H1 (cell line): Measurements from ENCODE around the gene USP17L18. TPM values are rescaled to one million over a fixed set of nuclear protein-coding genes. Genes with fewer than 3 reads are reported as not detected.
"Not testable (repeated sequence)": the region's sequence is repeated elsewhere in the genome, so short reads cannot be mapped to it uniquely, and the experiment has no call there.

ENCODE experiments used
- CTCF ChIA-PET: fragments of 300-600 bp; sonication (Branson Sonifier 250); formaldehyde crosslinking; loops from one replicate; lab custom pipeline; 2021; ENCODE audit not compliant: partially characterized antibody; lab: Charles Lee
- POLR2A ChIA-PET: fragments of 300-600 bp; sonication (Branson Sonifier 250); formaldehyde crosslinking; loops from one replicate; lab custom pipeline; 2021; ENCODE audit warnings: inconsistent platforms; ENCODE audit not compliant: partially characterized antibody; lab: Charles Lee
- DNase-seq, 2 experiments: peaks; one replicate each; pipeline versions ENCODE4 v3.0.0 to v3.0.0-alpha.2; 2010 to 2022; ENCODE audit warnings: low spot score in 2 of 2, low read depth in 1 of 2, mixed read lengths in 1 of 2
- FAIRE-seq: peaks from 2 replicates; lab custom pipeline; 2011; peaks lifted over from hg19 to GRCh38; lab: Jason Lieb, UNC
- H2AFZ ChIP-seq: 2 replicates; pipeline ENCODE4 v1.8.1; 2012; ENCODE audit warnings: low read length, inconsistent platforms
- H2AK5ac ChIP-seq: 2 replicates; pipeline ENCODE4 v1.6.1; 2013; ENCODE audit warnings: low read depth, low read length
- H2BK120ac ChIP-seq: replicated peaks from 2 replicates; pipeline ENCODE3; 2013; ENCODE audit warnings: low read depth, low read length, inconsistent platforms
- H2BK12ac ChIP-seq: 2 replicates; pipeline ENCODE4 v1.6.1; 2013; ENCODE audit warnings: low read depth, low read length
- H2BK15ac ChIP-seq: 2 replicates; pipeline ENCODE4 v1.6.1; 2013; ENCODE audit warnings: low read length
- H2BK20ac ChIP-seq: 2 replicates; pipeline ENCODE4 v1.6.1; 2013; ENCODE audit warnings: low read length
- H2BK5ac ChIP-seq: 2 replicates; pipeline ENCODE4 v1.6.1; 2013; ENCODE audit warnings: low read depth, low read length
- H3K14ac ChIP-seq: 2 replicates; pipeline ENCODE4 v1.6.1; 2013; ENCODE audit warnings: inconsistent platforms; ENCODE audit not compliant: insufficient read length
- H3K18ac ChIP-seq: 2 replicates; pipeline ENCODE4 v1.6.1; 2013; ENCODE audit warnings: low read length; ENCODE audit errors: extremely low read depth
- H3K23ac ChIP-seq: 2 replicates; pipeline ENCODE4 v1.6.1; 2013; ENCODE audit warnings: inconsistent platforms; ENCODE audit not compliant: insufficient read length
- H3K23me2 ChIP-seq: 2 replicates; pipeline ENCODE4 v1.6.1; 2013; ENCODE audit warnings: low read depth, low read length
- H3K27ac ChIP-seq: 2 replicates; pipeline ENCODE4 v1.6.1; 2011; ENCODE audit warnings: low read depth, low read length, inconsistent platforms
- H3K27me3 ChIP-seq, 4 experiments: replicated peaks in 1 of 4; 1 replicate in 1 of 4; 2 replicates in 3 of 4; pipeline versions ENCODE4 v1.6.1 to v1.8.1; 2011 to 2013; ENCODE audit warnings: low read length in 3 of 4, mild to moderate bottlenecking in 3 of 4, inconsistent platforms in 2 of 4, mixed read lengths in 2 of 4, moderate library complexity in 1 of 4; ENCODE audit not compliant: control insufficient read depth in 3 of 4, insufficient read depth in 3 of 4; ENCODE audit errors: extremely low read depth in 1 of 4
- H3K36me3 ChIP-seq, 4 experiments: 2 replicates each; pipeline versions ENCODE4 v1.6.1 to v1.8.1; 2011 to 2013; ENCODE audit warnings: mild to moderate bottlenecking in 4 of 4, low read length in 3 of 4, moderate library complexity in 2 of 4, control low read depth in 1 of 4, inconsistent platforms in 1 of 4; ENCODE audit not compliant: insufficient read depth in 4 of 4, control insufficient read depth in 2 of 4
- H3K4ac ChIP-seq: replicated peaks from 2 replicates; pipeline ENCODE3; 2013; ENCODE audit warnings: low read length, low read depth, mixed read lengths, inconsistent platforms; ENCODE audit not compliant: insufficient read length
- H3K4me1 ChIP-seq, 4 experiments: replicated peaks in 1 of 4; 1 replicate in 1 of 4; 2 replicates in 3 of 4; pipeline versions ENCODE4 v1.6.1 to v1.8.1; 2011 to 2013; ENCODE audit warnings: low read length in 3 of 4, inconsistent platforms in 2 of 4, mixed read lengths in 1 of 4; ENCODE audit not compliant: insufficient read depth in 4 of 4, control insufficient read depth in 3 of 4
- H3K4me2 ChIP-seq, 2 experiments: 2 replicates each; pipeline versions ENCODE4 v1.6.1 to v1.8.1; 2011 to 2013; ENCODE audit warnings: low read depth in 2 of 2, low read length in 2 of 2, control low read depth in 1 of 2, inconsistent platforms in 1 of 2, mild to moderate bottlenecking in 1 of 2; ENCODE audit not compliant: insufficient read depth in 1 of 2
- H3K4me3 ChIP-seq, 4 experiments: fragments of 200-600, 300-600 bp in 1 of 4; sonication (generic), shearing (Covaris generic), sonication (Bioruptor Twin) in 1 of 4; 2 replicates each; pipeline versions ENCODE4 v1.5.1 to v1.8.1; 2011 to 2016; ENCODE audit warnings: low read length in 4 of 4, low read depth in 3 of 4, control low read depth in 2 of 4, inconsistent platforms in 2 of 4, mild to moderate bottlenecking in 2 of 4, mixed read lengths in 1 of 4, moderate library complexity in 1 of 4; ENCODE audit not compliant: insufficient read depth in 2 of 4; ENCODE audit errors: extremely low read depth in 1 of 4
- H3K56ac ChIP-seq: replicated peaks from 2 replicates; pipeline ENCODE3; 2013; ENCODE audit warnings: low read depth, mild to moderate bottlenecking, mixed read lengths, low read length, inconsistent platforms; ENCODE audit not compliant: insufficient read length
- H3K79me1 ChIP-seq: 2 replicates; pipeline ENCODE4 v1.6.1; 2013; ENCODE audit warnings: low read depth, low read length, control low read depth
- H3K79me2 ChIP-seq, 2 experiments: 2 replicates each; pipeline versions ENCODE4 v1.6.1 to v1.8.1; 2012 to 2013; ENCODE audit warnings: low read length in 2 of 2, mild to moderate bottlenecking in 2 of 2, inconsistent platforms in 1 of 2; ENCODE audit not compliant: insufficient read depth in 2 of 2, control insufficient read depth in 1 of 2
- H3K9ac ChIP-seq, 4 experiments: replicated peaks in 1 of 4; 1 replicate in 1 of 4; 2 replicates in 3 of 4; pipeline versions ENCODE4 v1.6.1 to v1.8.1; 2011 to 2013; ENCODE audit warnings: low read depth in 3 of 4, low read length in 3 of 4, control low read depth in 2 of 4, mild to moderate bottlenecking in 2 of 4, moderate library complexity in 2 of 4, inconsistent platforms in 1 of 4; ENCODE audit errors: extremely low read depth in 1 of 4
- H3K9me3 ChIP-seq, 2 experiments: 2 replicates each; pipeline versions ENCODE4 v1.6.1 to v1.8.1; 2012 to 2013; ENCODE audit warnings: mild to moderate bottlenecking in 2 of 2, moderate library complexity in 2 of 2, control low read depth in 1 of 2, inconsistent platforms in 1 of 2, low read depth in 1 of 2, low read length in 1 of 2, mixed read lengths in 1 of 2; ENCODE audit not compliant: insufficient read depth in 2 of 2
- H4K20me1 ChIP-seq, 2 experiments: replicated peaks in 1 of 2; 2 replicates each; pipeline versions ENCODE3 to v1.8.1; 2011 to 2013; ENCODE audit warnings: inconsistent platforms in 2 of 2, low read length in 2 of 2, mild to moderate bottlenecking in 1 of 2; ENCODE audit not compliant: insufficient read depth in 2 of 2, control insufficient read depth in 1 of 2
- H4K5ac ChIP-seq: 2 replicates; pipeline ENCODE4 v1.6.1; 2013; ENCODE audit warnings: low read length, low read depth, mixed read lengths, inconsistent platforms; ENCODE audit not compliant: insufficient read length
- H4K8ac ChIP-seq: 2 replicates; pipeline ENCODE4 v1.8.0; 2013; ENCODE audit warnings: mild to moderate bottlenecking, moderate library complexity, low read length, inconsistent platforms; ENCODE audit not compliant: insufficient read depth; ENCODE audit errors: extremely low read depth
- H4K91ac ChIP-seq: replicated peaks from 2 replicates; pipeline ENCODE3; 2013; ENCODE audit warnings: low read length, mixed read lengths, inconsistent platforms; ENCODE audit not compliant: insufficient read length
- WGBS, 2 experiments: shearing (Covaris generic) in 1 of 2; methylation state at CpG; one replicate each; pipeline versions ENCODE4 v1.1.6 to v1.1.7; 2013 to 2015; ENCODE audit warnings: low lambda C conversion rate in 2 of 2, mixed read lengths in 2 of 2, inconsistent platforms in 1 of 2, low coverage in 1 of 2, missing lambda C conversion rate in 1 of 2; ENCODE audit not compliant: insufficient replicate concordance in 2 of 2, insufficient coverage in 1 of 2, insufficient read length in 1 of 2; ENCODE audit errors: extremely low coverage in 1 of 2, missing lambda C conversion rate in 1 of 2; 5-methylcytosine and 5-hydroxymethylcytosine counted together
- polyA plus RNA-seq, 7 experiments: library from polyadenylated mRNA; depleted of rRNA in 3 of 7; stranded (reverse) in 5 of 7; unstranded in 2 of 7; fragments of >200 nt in 5 of 7; fragments of 200-250 nt in 2 of 7; gene quantifications; 1 replicate in 5 of 7; 2 replicates in 1 of 7; 4 replicates in 1 of 7; pipeline versions ENCODE4 v1.2.1 to v1.2.3, GENCODE V29; 2011 to 2013; ENCODE audit warnings: missing spikeins in 2 of 7, mixed read lengths in 2 of 7
- total RNA-seq: library from RNA; stranded (reverse); fragmentation: NEBNext Ultra II Directional; extraction: Animal tissue kit (Norgen Biotek cat#: 25700); gene quantifications from 2 replicates; pipeline ENCODE4 v1.2.1, GENCODE V29; 2021

Gene USP17L18
- total and polyA plus RNA-seq, 2 of the 8 experiments (the other 6 are each of a cell fraction or from before 2014, with no cell fraction given), result not detected

DNA sequence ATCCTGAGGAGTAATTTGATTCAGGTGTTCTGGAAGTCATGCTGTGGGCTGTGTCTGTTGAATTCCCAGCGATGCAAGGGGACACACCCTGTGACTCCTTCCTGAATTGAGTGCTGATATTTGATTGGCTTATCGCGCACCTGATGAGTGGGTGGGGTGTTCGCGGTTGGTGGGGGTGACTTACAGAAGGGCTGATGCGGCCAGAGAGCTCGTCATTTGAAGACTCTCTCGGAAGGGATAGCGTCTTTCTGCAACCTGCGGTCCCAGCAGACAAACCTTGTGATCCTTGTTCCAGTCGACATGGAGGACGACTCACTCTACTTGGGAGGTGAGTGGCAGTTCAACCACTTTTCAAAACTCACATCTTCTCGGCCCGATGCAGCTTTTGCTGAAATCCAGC lies 4.9 kb upstream of the USP17L18 start, which contains the start of gene USP17L17:
Gene USP17L17 (plus strand): TSS at position 301 of the 400 bp plus-strand sequence. CDS start 0 bp downstream, at position 301.
- 88% methylated on average over 6 of the region's 14 CpGs; no CpG with 5 or more reads in 1 of the 2 experiments for WGBS, 2 experiments
- H3K79me1 ChIP-seq, H3K79me2 ChIP-seq, H3K4me1 ChIP-seq, H2BK12ac ChIP-seq, H4K91ac ChIP-seq, H2BK120ac ChIP-seq, H3K18ac ChIP-seq, DNase-seq, H3K4me2 ChIP-seq, H3K23ac ChIP-seq, H2BK5ac ChIP-seq, H4K5ac ChIP-seq, H3K4me3 ChIP-seq, H3K27me3 ChIP-seq, H3K27ac ChIP-seq, H2BK15ac ChIP-seq, H3K23me2 ChIP-seq, H3K9ac ChIP-seq, H3K36me3 ChIP-seq, H3K56ac ChIP-seq, H4K8ac ChIP-seq, POLR2A ChIA-PET, H3K4ac ChIP-seq, H4K20me1 ChIP-seq, FAIRE-seq, H2BK20ac ChIP-seq, CTCF ChIA-PET, H2AK5ac ChIP-seq, H3K14ac ChIP-seq, H2AFZ ChIP-seq: not testable (repeated sequence)
- peaks cover 3 to 12% of the 10 kb centered on the region in 2 experiments; a peak in 2 of 4 replicates for H3K9me3 ChIP-seq

DNA sequence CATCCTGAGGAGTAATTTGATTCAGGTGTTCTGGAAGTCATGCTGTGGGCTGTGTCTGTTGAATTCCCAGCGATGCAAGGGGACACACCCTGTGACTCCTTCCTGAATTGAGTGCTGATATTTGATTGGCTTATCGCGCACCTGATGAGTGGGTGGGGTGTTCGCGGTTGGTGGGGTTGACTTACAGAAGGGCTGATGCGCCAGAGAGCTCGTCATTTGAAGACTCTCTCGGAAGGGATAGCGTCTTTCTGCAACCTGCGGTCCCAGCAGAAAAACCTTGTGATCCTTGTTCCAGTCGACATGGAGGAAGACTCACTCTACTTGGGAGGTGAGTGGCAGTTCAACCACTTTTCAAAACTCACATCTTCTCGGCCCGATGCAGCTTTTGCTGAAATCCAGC lies 4.6 kb downstream of the USP17L18 start, which contains the start of gene USP17L19:
Gene USP17L19 (plus strand): TSS at position 301 of the 400 bp plus-strand sequence. CDS start 0 bp downstream, at position 301.
- no CpG with 5 or more reads among the region's 13 CpGs for WGBS, 2 experiments
- H4K20me1 ChIP-seq, H3K27me3 ChIP-seq, H3K79me1 ChIP-seq, H4K91ac ChIP-seq, H2BK5ac ChIP-seq, H2BK12ac ChIP-seq, H3K14ac ChIP-seq, H2AK5ac ChIP-seq, H4K5ac ChIP-seq, H3K79me2 ChIP-seq, H4K8ac ChIP-seq, H3K4ac ChIP-seq, H3K9ac ChIP-seq, DNase-seq, H2BK120ac ChIP-seq, H3K18ac ChIP-seq, H2BK15ac ChIP-seq, H3K4me3 ChIP-seq, H3K56ac ChIP-seq, H3K4me2 ChIP-seq, FAIRE-seq, H2AFZ ChIP-seq, H3K27ac ChIP-seq, H3K23ac ChIP-seq, H3K36me3 ChIP-seq, H3K9me3 ChIP-seq, H3K4me1 ChIP-seq, POLR2A ChIA-PET, H3K23me2 ChIP-seq, H2BK20ac ChIP-seq, CTCF ChIA-PET: not testable (repeated sequence)
